ENCODE measurements around the gene QKI.

QKI gene

DNA sequence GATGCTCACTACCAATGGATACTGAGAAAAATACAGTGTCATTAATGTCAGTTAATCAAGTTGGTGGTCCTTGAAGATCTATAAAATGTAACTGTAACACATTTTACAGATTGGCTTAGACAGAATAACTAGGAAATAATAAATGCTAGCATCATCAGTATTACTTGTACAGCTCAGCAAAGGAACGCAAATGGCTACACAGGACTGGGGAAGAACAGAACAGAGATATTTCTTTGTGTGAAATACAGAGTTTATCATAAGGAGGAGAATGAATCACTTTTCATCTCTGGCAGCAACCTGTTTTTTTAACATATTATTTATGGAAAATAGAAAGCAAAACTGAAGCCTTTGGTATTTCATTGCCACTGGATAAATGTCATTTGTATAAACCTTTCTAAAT is 8.2 kb upstream of the QKI start:
- TF ChIP-seq, protein P1, sequence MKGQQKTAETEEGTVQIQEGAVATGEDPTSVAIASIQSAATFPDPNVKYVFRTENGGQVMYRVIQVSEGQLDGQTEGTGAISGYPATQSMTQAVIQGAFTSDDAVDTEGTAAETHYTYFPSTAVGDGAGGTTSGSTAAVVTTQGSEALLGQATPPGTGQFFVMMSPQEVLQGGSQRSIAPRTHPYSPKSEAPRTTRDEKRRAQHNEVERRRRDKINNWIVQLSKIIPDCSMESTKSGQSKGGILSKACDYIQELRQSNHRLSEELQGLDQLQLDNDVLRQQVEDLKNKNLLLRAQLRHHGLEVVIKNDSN (IDR thresholded peaks at IDR 0.05) = no peak
- TF ChIP-seq TEAD4 (IDR thresholded peaks at IDR 0.05) (no peak), NFIC (IDR thresholded peaks at IDR 0.05) (no peak), RAD21 (IDR thresholded peaks at IDR 0.05; ENCODE audit: low read depth) (no peak), CREB1 (IDR thresholded peaks at IDR 0.05; ENCODE audit: low read depth) (no peak), EGR1 (IDR thresholded peaks at IDR 0.05) (no peak), TAF1 (IDR thresholded peaks at IDR 0.05; ENCODE audit: low read depth) (no peak), TCF12 (IDR thresholded peaks at IDR 0.05; ENCODE audit: low read depth) (no peak), ZBTB7A (IDR thresholded peaks at IDR 0.05; ENCODE audit: low read depth) (no peak), CEBPB (IDR thresholded peaks at IDR 0.05) (no peak), FOXM1 (IDR thresholded peaks at IDR 0.05; ENCODE audit: borderline replicate concordance, low read depth) (no peak), EP300 (IDR thresholded peaks at IDR 0.05; ENCODE audit: borderline replicate concordance) (no peak)
- TF ChIP-seq, protein P2, sequence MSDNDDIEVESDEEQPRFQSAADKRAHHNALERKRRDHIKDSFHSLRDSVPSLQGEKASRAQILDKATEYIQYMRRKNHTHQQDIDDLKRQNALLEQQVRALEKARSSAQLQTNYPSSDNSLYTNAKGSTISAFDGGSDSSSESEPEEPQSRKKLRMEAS (IDR thresholded peaks at IDR 0.05) = no peak
- TF ChIP-seq, protein P3, sequence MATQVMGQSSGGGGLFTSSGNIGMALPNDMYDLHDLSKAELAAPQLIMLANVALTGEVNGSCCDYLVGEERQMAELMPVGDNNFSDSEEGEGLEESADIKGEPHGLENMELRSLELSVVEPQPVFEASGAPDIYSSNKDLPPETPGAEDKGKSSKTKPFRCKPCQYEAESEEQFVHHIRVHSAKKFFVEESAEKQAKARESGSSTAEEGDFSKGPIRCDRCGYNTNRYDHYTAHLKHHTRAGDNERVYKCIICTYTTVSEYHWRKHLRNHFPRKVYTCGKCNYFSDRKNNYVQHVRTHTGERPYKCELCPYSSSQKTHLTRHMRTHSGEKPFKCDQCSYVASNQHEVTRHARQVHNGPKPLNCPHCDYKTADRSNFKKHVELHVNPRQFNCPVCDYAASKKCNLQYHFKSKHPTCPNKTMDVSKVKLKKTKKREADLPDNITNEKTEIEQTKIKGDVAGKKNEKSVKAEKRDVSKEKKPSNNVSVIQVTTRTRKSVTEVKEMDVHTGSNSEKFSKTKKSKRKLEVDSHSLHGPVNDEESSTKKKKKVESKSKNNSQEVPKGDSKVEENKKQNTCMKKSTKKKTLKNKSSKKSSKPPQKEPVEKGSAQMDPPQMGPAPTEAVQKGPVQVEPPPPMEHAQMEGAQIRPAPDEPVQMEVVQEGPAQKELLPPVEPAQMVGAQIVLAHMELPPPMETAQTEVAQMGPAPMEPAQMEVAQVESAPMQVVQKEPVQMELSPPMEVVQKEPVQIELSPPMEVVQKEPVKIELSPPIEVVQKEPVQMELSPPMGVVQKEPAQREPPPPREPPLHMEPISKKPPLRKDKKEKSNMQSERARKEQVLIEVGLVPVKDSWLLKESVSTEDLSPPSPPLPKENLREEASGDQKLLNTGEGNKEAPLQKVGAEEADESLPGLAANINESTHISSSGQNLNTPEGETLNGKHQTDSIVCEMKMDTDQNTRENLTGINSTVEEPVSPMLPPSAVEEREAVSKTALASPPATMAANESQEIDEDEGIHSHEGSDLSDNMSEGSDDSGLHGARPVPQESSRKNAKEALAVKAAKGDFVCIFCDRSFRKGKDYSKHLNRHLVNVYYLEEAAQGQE (IDR thresholded peaks at IDR 0.05; ENCODE audit: low read depth) = no peak

DNA sequence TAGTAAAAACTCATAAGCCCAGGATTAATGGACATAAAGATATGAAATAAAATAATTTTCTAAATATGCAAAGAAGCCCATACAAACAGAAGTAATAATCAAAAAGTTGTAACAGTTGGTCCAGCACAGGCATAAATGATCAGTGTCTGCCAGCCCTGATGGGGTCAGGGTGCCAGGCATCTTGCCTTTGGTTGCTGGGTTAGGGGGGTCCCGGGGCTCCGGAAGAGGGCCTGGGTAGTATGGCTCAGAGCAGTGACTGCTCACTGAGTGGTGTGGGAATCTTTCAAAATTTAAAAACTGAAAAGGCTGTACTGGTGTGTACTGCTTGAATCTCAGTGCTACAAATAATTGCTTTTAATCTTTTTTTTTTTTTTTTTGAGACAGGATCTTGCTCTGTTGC is 7.7 kb upstream of the QKI start:
- no peak for TF ChIP-seq YY1 (IDR thresholded peaks at IDR 0.05; ENCODE audit: low read depth)

DNA sequence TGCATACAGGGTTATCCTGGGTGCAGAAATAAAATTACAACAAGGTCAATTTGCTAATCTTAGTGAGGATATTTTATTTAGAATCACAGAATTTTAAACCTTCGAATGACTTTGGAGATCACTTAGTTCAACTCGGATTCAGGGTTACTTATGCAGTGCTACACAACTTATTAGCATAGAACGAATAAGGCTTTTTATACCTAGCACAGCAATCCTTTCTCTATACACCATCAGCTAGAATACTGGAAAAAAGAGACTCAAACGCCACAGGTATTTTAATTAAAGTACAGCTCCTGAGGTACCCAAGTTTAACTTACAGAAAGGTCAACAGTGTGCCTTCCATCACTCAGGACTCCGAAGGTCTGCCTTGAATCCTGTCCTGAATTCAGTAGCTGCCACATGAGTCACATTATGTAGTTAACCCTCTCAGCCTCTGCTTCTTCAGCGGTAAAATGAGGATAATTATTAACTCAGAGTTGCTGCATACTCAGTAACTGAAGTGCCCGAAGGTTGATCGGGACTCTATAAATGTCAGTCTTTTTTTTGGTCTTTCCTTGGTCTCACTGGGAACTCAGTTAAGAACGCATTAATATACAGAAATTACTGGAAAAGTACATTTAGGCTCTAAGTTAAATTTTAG is 6.0 kb upstream of the QKI start:
- TF ChIP-seq TCF12 (IDR thresholded peaks at IDR 0.05; ENCODE audit: low read depth) (no peak), YY1 (IDR thresholded peaks at IDR 0.05; ENCODE audit: low read depth) (no peak), CEBPB (IDR thresholded peaks at IDR 0.05) (no peak), RAD21 (IDR thresholded peaks at IDR 0.05; ENCODE audit: low read depth) (no peak), CREB1 (IDR thresholded peaks at IDR 0.05; ENCODE audit: low read depth) (no peak), NFIC (IDR thresholded peaks at IDR 0.05) (no peak), TEAD4 (IDR thresholded peaks at IDR 0.05) (no peak), FOXM1 (IDR thresholded peaks at IDR 0.05; ENCODE audit: borderline replicate concordance, low read depth) (no peak), ZBTB7A (IDR thresholded peaks at IDR 0.05; ENCODE audit: low read depth) (no peak), EP300 (IDR thresholded peaks at IDR 0.05; ENCODE audit: borderline replicate concordance) (no peak), EGR1 (IDR thresholded peaks at IDR 0.05) (no peak), TAF1 (IDR thresholded peaks at IDR 0.05; ENCODE audit: low read depth) (no peak)
- TF ChIP-seq, protein P3 (IDR thresholded peaks at IDR 0.05; ENCODE audit: low read depth) = no peak
- TF ChIP-seq, protein P1 (IDR thresholded peaks at IDR 0.05) = no peak
- TF ChIP-seq, protein P2 (IDR thresholded peaks at IDR 0.05) = no peak

DNA sequence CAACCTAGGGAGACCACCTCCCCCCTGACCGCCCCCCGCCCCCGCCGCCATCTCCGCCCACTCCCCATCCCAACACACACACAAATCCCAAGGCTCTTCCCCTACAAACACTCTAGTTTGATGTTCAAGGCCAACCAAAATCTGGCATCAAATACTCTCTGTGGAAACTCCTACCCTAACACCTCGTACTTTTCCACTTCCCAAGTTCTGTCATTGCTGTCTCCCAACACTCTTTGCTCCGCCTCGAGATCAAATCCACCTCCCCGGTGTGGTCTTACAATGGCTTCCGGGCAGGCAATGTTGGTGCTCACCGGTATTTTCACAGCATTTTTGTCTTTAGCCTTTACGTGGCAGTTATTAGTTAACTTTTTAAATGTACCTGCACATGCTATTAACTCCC is 4.8 kb upstream of the QKI start:
- TF ChIP-seq YY1 (IDR thresholded peaks at IDR 0.05; ENCODE audit: low read depth) (no peak), TCF12 (IDR thresholded peaks at IDR 0.05; ENCODE audit: low read depth) (no peak), EP300 (IDR thresholded peaks at IDR 0.05; ENCODE audit: borderline replicate concordance) (no peak)

DNA sequence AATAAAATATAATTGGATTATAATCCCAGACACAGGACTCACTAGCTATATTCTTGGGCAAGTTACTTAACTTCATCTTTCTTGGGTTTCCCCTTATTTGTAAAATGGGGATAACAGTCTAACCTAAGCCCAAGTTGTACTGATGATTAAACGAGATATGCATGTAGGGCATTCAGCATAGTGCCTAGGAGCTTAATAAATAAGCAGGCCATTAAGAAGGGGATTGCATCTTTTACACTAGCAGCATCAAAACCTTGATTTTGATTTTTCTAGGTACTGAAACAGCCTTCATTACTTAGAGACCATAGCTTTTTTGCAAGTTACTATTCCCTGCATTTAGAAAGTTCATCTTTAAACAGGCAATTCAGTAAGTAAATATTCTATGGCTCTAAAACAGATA is 2.2 kb upstream of the QKI start:
- TF ChIP-seq EP300 (IDR thresholded peaks at IDR 0.05; ENCODE audit: borderline replicate concordance) (no peak), YY1 (IDR thresholded peaks at IDR 0.05; ENCODE audit: low read depth) (no peak), RAD21 (IDR thresholded peaks at IDR 0.05; ENCODE audit: low read depth) (no peak), FOXM1 (IDR thresholded peaks at IDR 0.05; ENCODE audit: borderline replicate concordance, low read depth) (no peak), ZBTB7A (IDR thresholded peaks at IDR 0.05; ENCODE audit: low read depth) (no peak), TAF1 (IDR thresholded peaks at IDR 0.05; ENCODE audit: low read depth) (no peak), CEBPB (IDR thresholded peaks at IDR 0.05) (no peak), CREB1 (IDR thresholded peaks at IDR 0.05; ENCODE audit: low read depth) (no peak), NFIC (IDR thresholded peaks at IDR 0.05) (no peak), TEAD4 (IDR thresholded peaks at IDR 0.05) (no peak), TCF12 (IDR thresholded peaks at IDR 0.05; ENCODE audit: low read depth) (no peak), EGR1 (IDR thresholded peaks at IDR 0.05) (no peak)
- TF ChIP-seq, protein P2 (IDR thresholded peaks at IDR 0.05) = no peak
- TF ChIP-seq, protein P1 (IDR thresholded peaks at IDR 0.05) = no peak
- TF ChIP-seq, protein P3 (IDR thresholded peaks at IDR 0.05; ENCODE audit: low read depth) = no peak
